Mesothelial cell of epicardium (in vitro differentiated cells): Measurements from ENCODE around the gene SCUBE1. TPM values are rescaled to one million over a fixed set of nuclear protein-coding genes. Genes with fewer than 3 reads are reported as not detected.

Experiments used
- DNase-seq, 2 experiments: peaks; one replicate each; pipeline ENCODE4 v3.0.0; 2021; ENCODE audit warnings: low spot score in 2 of 2; ENCODE audit not compliant: unreplicated experiment in 2 of 2
- H3K27ac Mint-ChIP-seq: 2 replicates; pipeline ENCODE4 v1.8.0; 2021; ENCODE audit warnings: mixed read lengths
- H3K27me3 Mint-ChIP-seq: 2 replicates; pipeline ENCODE4 v1.8.0; 2021; ENCODE audit warnings: low read depth, mixed read lengths
- H3K36me3 Mint-ChIP-seq: 2 replicates; pipeline ENCODE4 v1.8.0; 2021; ENCODE audit warnings: mixed read lengths
- H3K4me1 Mint-ChIP-seq: 2 replicates; pipeline ENCODE4 v1.8.0; 2021; ENCODE audit warnings: mixed read lengths
- H3K4me3 Mint-ChIP-seq: 2 replicates; pipeline ENCODE4 v1.8.0; 2021; ENCODE audit warnings: mild to moderate bottlenecking, moderate library complexity, mixed read lengths
- H3K9me3 Mint-ChIP-seq: 2 replicates; pipeline ENCODE4 v1.8.0; 2021; ENCODE audit warnings: mixed read lengths
- CTCF ChIP-seq: fragments of 200-600 bp; sonication (generic); IDR thresholded peaks from one replicate; pipeline ENCODE4 v1.5.0; 2021; ENCODE audit warnings: antibody characterized with exemption; ENCODE audit not compliant: unreplicated experiment
- total RNA-seq: library from RNA; stranded (reverse); gene quantifications from 3 replicates; pipeline ENCODE4 v1.2.1, GENCODE V29; 2021

Gene SCUBE1
- total RNA-seq, 1 donor from 2014 or later, result 19.3 TPM

DNA sequence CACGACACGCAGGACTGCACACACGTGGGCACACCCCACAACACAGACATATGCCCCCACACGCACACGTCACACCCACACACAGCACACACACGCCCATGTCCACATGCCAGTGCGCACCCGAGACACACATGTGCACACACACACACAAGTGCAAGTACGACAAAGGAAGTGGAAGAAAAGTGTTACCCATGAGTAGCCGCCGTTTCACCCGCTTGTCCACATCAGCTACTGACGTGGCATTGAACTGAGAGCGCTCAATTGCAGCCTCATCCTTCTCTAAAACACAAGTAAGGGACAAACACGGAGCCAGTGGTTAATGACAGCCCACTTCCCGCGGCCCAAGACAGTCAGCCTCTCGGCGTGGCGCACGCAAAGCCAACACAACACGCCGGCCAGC is 87.9 kb downstream of the SCUBE1 start:
- Mint-ChIP-seq H3K27me3 (no peaks in the 10 kb centered on the region), H3K27ac (no peak overlapping the region), H3K4me1 (peaks cover 20% of the 10 kb centered on the region), H3K9me3 (no peaks in the 10 kb centered on the region), H3K36me3 (no peaks in the 10 kb centered on the region), H3K4me3 (no peak overlapping the region)
- no peak for TF ChIP-seq CTCF
- no peak for DNase-seq

DNA sequence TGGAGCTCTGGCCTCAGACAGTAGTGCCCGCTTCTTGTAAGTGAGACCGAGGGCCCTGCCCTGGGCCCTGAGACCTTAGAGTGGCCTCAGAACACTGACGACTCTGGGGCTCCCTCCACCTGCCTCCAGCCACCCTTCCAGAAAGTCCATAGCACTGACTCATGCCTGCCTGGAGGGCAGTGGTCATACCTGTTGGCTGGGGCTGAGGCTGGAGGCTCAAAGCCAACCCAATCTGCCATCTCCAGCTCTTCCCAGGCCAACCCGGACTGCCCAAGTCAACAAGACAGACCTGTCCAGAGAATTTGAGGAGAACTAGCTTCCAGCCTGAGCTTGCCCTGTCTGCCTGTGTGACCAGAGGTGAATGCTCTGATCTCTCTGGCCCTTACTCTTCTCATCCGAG is 89.3 kb downstream of the SCUBE1 start:
- Mint-ChIP-seq H3K9me3 (no peaks in the 10 kb centered on the region), H3K36me3 (no peaks in the 10 kb centered on the region), H3K4me1 (peaks cover 20% of the 10 kb centered on the region), H3K4me3 (no peak overlapping the region), H3K27me3 (no peaks in the 10 kb centered on the region), H3K27ac (no peak overlapping the region)
- no peak for TF ChIP-seq CTCF
- DNase-seq, result no peak

DNA sequence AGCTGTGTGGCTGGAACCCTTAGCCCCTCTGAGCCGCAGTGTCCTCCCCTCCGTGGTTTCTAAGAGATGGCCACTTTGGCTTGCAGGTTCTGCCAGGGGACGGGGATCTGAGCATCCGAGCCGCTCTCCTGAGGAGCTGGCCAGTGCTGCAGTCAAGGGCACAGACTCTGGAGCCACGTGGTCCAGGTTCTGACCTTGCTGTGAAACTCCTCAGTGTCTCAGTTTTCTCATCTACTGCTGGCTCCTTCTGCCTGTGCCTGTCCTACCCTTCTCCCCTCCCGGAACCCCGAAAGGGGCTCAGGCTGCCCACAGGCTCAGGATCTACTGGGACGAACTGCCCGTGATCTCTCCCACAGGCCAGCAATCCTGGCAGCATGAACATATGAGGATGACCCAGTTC is 90.9 kb downstream of the SCUBE1 start:
- TF ChIP-seq CTCF, result no peak
- no peaks in the 10 kb centered on the region for H3K9me3 Mint-ChIP-seq

GRCh38 chr22:43249789-43250471 is 93.2 kb downstream of the SCUBE1 start:
- Mint-ChIP-seq H3K4me1 (peaks cover 2% of the 10 kb centered on the region), H3K27me3 (no peaks in the 10 kb centered on the region), H3K4me3 (no peak overlapping the region), H3K9me3 (no peaks in the 10 kb centered on the region), H3K36me3 (no peaks in the 10 kb centered on the region), H3K27ac (no peak overlapping the region)
- no peak for TF ChIP-seq CTCF
- no peak for DNase-seq

More for the DNA sequence above, 90.9 kb downstream of the SCUBE1 start:
- Mint-ChIP-seq H3K27ac (no peak overlapping the region), H3K36me3 (no peaks in the 10 kb centered on the region), H3K4me1 (peaks cover 15% of the 10 kb centered on the region), H3K4me3 (no peak overlapping the region), H3K27me3 (no peaks in the 10 kb centered on the region)
- no peak for DNase-seq

- Mint-ChIP-seq H3K4me3 (no peak overlapping the region), H3K36me3 (no peaks in the 10 kb centered on the region), H3K4me1 (peaks cover 5% of the 10 kb centered on the region), H3K27me3 (no peaks in the 10 kb centered on the region), H3K27ac (no peak overlapping the region), H3K9me3 (no peaks in the 10 kb centered on the region)
- TF ChIP-seq CTCF, result no peak
- no peak for DNase-seq
Observed at GRCh38 chr22:43247546-43248260, 95.5 kb downstream of the SCUBE1 start.
